Spinal cord (tissue), 10 donors: Measurements from ENCODE around the gene DDX54. TPM values are rescaled to one million over a fixed set of nuclear protein-coding genes. Genes with fewer than 3 reads are reported as not detected.

ENCODE experiments used
- DNase-seq, 6 donors: peaks; one replicate each; pipeline versions ENCODE4 v3.0.0 to v3.0.0-alpha.2; 2013 to 2015; ENCODE audit warnings: low spot score in 6 of 6, low read depth in 4 of 6
- H3K27ac ChIP-seq: one replicate; pipeline ENCODE4 v1.5.1; 2013; ENCODE audit warnings: low read depth, low read length, control low read depth
- H3K27me3 ChIP-seq: one replicate; pipeline ENCODE4 v1.6.1; 2013; ENCODE audit warnings: low read length; ENCODE audit not compliant: control insufficient read depth, insufficient read depth
- H3K36me3 ChIP-seq: one replicate; pipeline ENCODE4 v1.6.1; 2013; ENCODE audit warnings: low read length; ENCODE audit not compliant: control insufficient read depth, insufficient read depth
- H3K4me1 ChIP-seq: one replicate; pipeline ENCODE4 v1.6.1; 2013; ENCODE audit warnings: low read length; ENCODE audit not compliant: control insufficient read depth, insufficient read depth
- H3K4me3 ChIP-seq: one replicate; pipeline ENCODE4 v1.5.1; 2013; ENCODE audit warnings: low read depth, low read length, control low read depth
- H3K9me3 ChIP-seq: one replicate; pipeline ENCODE4 v1.6.1; 2013; ENCODE audit warnings: low read length; ENCODE audit not compliant: control insufficient read depth, insufficient read depth
- WGBS: methylation state at CpG from one replicate; pipeline ENCODE4 v1.1.5; 2013; ENCODE audit warnings: missing lambda C conversion rate; ENCODE audit not compliant: insufficient coverage; 5-methylcytosine and 5-hydroxymethylcytosine counted together
- polyA plus RNA-seq, 2 donors: library from polyadenylated mRNA; unstranded; fragments of 120-200 nt; gene quantifications; one replicate each; pipeline ENCODE4 v1.2.1, GENCODE V29; 2013; ENCODE audit not compliant: insufficient read length in 2 of 2
- total RNA-seq, 2 donors: library from RNA; depleted of rRNA in 1 of 2; stranded (reverse); fragments of 120-200 nt in 1 of 2; fragments of >200 nt in 1 of 2; gene quantifications; one replicate each; pipeline versions ENCODE4 v1.2.3 to v1.2.4, GENCODE V29; 2013 to 2014
- donor health status: healthy.

DDX54 gene
- total and polyA plus RNA-seq, 4 donors = 14.0 to 67.1 (median 42.7) TPM

- Histone ChIP-seq H3K4me3 (no peak overlapping the region), H3K4me1 (peaks cover 35% of the 10 kb centered on the region), H3K36me3 (no peaks in the 10 kb centered on the region), H3K27me3 (peaks cover 21% of the 10 kb centered on the region), H3K9me3 (no peaks in the 10 kb centered on the region), H3K27ac (no peak overlapping the region)
- WGBS = 77% methylated on average over 7 of the region's 12 CpGs
- no peak for DNase-seq
Measured at GRCh38 chr12:113137861-113138783, 47.2 kb downstream of the DDX54 start.

GRCh38 chr12:113136990-113137511 lies 48.2 kb downstream of the DDX54 start:
- Histone ChIP-seq H3K4me3 (no peak overlapping the region), H3K36me3 (no peaks in the 10 kb centered on the region), H3K9me3 (no peaks in the 10 kb centered on the region), H3K27me3 (peaks cover 21% of the 10 kb centered on the region), H3K4me1 (peaks cover 24% of the 10 kb centered on the region), H3K27ac (no peak overlapping the region)
- DNase-seq = no peak
- WGBS = 86% methylated on average over 5 of the region's 6 CpGs

- peak in 1 of 6 donors; percentile 31 for DNase-seq
- Histone ChIP-seq H3K27me3 (peaks cover 21% of the 10 kb centered on the region), H3K36me3 (no peaks in the 10 kb centered on the region), H3K27ac (no peak overlapping the region), H3K4me3 (no peak overlapping the region), H3K4me1 (peaks cover 21% of the 10 kb centered on the region), H3K9me3 (no peaks in the 10 kb centered on the region)
- WGBS = 83% methylated on average over 5 of the region's 21 CpGs
Measured at GRCh38 chr12:113136128-113136989, 48.9 kb downstream of the DDX54 start.

- no peaks in the 10 kb centered on the region for H3K36me3 ChIP-seq
- H3K4me3 ChIP-seq = peak within 1 kb of the TSS; percentile 10
- peaks cover 27% of the 10 kb centered on the region for H3K4me1 ChIP-seq
- WGBS = 2% methylated on average over 60 of the region's 68 CpGs
- no peak within 1 kb of the TSS for H3K27ac ChIP-seq
- no peaks in the 10 kb centered on the region for H3K9me3 ChIP-seq
- peaks cover 21% of the 10 kb centered on the region for H3K27me3 ChIP-seq
- DNase-seq = no peak
Measured at GRCh38 chr12:113135178-113136127, 49.8 kb downstream of the DDX54 start, which contains the start of gene RASAL1. Gene RASAL1, minus strand, starts transcription at chr12:113135761. Its CDS starts 299 bp downstream, at chr12:113135462.

DNA sequence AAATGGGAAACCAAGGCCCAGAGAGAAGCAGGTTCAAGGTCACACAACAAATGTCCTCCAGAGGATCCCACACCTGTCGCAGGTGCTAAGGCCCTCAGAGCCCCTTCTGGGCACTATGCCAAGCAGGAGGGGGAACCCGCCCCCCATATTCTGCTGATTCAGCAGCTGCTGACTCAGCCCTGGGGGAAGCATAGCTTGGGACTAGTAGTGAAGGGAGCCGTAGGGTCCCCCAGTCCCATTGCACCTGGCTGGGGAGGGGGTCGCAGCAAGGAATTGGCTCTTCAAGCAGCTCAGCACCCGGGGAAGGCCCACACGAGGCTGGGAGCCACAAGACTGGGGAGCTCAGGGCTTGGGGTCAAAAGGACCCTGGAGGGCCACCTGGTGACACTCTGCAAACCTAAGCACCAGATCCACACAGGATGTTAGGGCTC lies 50.7 kb downstream of the DDX54 start:
- H3K36me3 ChIP-seq = no peaks in the 10 kb centered on the region

GRCh38 chr12:113134071-113134470 lies 51.2 kb downstream of the DDX54 start:
- Histone ChIP-seq H3K36me3 (no peaks in the 10 kb centered on the region), H3K27me3 (peaks cover 21% of the 10 kb centered on the region), H3K4me1 (peaks cover 28% of the 10 kb centered on the region), H3K27ac (no peak overlapping the region), H3K4me3 (no peak overlapping the region), H3K9me3 (no peaks in the 10 kb centered on the region)
- no peak for DNase-seq
- WGBS = 44% methylated on average over 2 of the region's 2 CpGs

More for the DNA sequence above, 50.7 kb downstream of the DDX54 start:
- H3K27me3 ChIP-seq = peaks cover 21% of the 10 kb centered on the region
- H3K4me3 ChIP-seq = no peak overlapping the region
- H3K9me3 ChIP-seq = no peaks in the 10 kb centered on the region
- 76% methylated on average over 6 of the region's 6 CpGs for WGBS
- no peak for DNase-seq
- no peak overlapping the region for H3K27ac ChIP-seq
- peaks cover 28% of the 10 kb centered on the region for H3K4me1 ChIP-seq

DNA sequence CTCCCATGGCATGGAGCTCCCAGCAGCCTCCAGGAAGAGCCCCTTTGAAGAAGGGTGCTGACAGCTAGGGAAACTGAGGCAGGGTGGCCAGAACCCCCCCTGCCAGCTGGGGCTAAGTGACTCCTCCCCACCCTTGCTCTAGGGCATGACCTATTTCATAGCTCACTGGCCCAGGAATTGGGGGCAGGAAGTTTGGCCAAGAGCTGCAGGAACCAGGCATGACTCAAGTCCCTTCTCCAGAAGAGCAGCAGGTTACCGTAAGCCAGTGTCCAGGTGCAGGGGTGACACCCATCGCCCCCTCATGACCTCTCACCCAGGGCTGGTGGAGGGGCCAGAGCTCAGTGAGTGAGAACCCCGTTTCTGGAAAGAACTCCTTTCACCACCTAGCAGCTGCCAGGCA lies 51.6 kb downstream of the DDX54 start:
- WGBS = 75% methylated on average over 2 of the region's 3 CpGs
- Histone ChIP-seq H3K4me1 (peaks cover 28% of the 10 kb centered on the region), H3K27me3 (peaks cover 21% of the 10 kb centered on the region), H3K4me3 (no peak overlapping the region), H3K27ac (no peak overlapping the region), H3K36me3 (no peaks in the 10 kb centered on the region), H3K9me3 (no peaks in the 10 kb centered on the region)
- no peak for DNase-seq

GRCh38 chr12:113133036-113133435 lies 52.2 kb downstream of the DDX54 start:
- no peak overlapping the region for H3K4me3 ChIP-seq
- H3K9me3 ChIP-seq = no peaks in the 10 kb centered on the region
- no peak overlapping the region for H3K27ac ChIP-seq
- peaks cover 28% of the 10 kb centered on the region for H3K4me1 ChIP-seq
- H3K36me3 ChIP-seq = no peaks in the 10 kb centered on the region
- WGBS = 66% methylated on average over 4 of the region's 6 CpGs
- H3K27me3 ChIP-seq = peaks cover 21% of the 10 kb centered on the region
- DNase-seq = no peak
